OCI-LY7 (cell line): ENCODE results near the gene DYNLT4.

Source experiments
- EZH2phosphoT487 ChIP-seq: fragments of 200-600 bp; sonication (generic); IDR thresholded peaks from 2 replicates; pipeline ENCODE4 v1.6.1; 2018; ENCODE audit warnings: low read depth, borderline replicate concordance, mild to moderate bottlenecking, mixed run types, antibody characterized with exemption, low read length, moderate library complexity, mixed read lengths
- TF ChIP-seq, protein P1 (sequence below): fragments of 200-600 bp; sonication (generic); conservative IDR thresholded peaks from 2 replicates; pipeline ENCODE4 v1.5.1; 2014; ENCODE audit warnings: mild to moderate bottlenecking, antibody characterized with exemption, low read length, moderate library complexity, mixed read lengths

DNA sequence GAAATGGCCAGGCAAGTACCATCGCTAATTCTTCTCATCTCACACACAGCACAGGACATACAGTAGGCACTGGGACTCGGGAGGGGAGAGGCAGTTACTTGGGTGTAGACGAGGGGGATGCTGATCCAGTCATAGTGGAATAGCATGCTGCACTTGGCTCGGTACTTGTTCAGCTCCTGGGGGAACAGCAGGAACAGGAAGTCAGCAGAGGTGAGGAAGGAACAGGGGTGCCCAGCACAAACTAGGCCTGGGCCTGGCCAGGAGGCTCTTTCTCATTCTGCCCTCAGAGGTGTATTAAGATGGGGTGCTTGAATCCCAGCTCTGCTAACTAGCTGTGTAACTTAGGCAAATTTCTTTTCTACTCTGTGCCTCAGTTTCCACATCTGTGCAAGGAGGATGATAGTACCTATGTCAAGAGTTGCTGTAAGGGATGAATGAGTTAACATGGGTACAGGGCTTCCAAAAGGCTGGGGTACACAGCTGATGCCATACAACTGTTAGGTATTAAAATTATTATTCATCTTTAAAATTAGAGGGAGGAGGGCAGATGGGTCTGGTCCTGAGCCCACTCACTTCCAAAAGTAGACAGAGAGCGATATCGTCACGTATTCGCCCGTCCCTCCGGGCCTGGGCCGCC is 21.5 kb downstream of the DYNLT4 start:
- no peak for TF ChIP-seq EZH2phosphoT487
- TF ChIP-seq, protein P1, sequence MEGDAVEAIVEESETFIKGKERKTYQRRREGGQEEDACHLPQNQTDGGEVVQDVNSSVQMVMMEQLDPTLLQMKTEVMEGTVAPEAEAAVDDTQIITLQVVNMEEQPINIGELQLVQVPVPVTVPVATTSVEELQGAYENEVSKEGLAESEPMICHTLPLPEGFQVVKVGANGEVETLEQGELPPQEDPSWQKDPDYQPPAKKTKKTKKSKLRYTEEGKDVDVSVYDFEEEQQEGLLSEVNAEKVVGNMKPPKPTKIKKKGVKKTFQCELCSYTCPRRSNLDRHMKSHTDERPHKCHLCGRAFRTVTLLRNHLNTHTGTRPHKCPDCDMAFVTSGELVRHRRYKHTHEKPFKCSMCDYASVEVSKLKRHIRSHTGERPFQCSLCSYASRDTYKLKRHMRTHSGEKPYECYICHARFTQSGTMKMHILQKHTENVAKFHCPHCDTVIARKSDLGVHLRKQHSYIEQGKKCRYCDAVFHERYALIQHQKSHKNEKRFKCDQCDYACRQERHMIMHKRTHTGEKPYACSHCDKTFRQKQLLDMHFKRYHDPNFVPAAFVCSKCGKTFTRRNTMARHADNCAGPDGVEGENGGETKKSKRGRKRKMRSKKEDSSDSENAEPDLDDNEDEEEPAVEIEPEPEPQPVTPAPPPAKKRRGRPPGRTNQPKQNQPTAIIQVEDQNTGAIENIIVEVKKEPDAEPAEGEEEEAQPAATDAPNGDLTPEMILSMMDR: no peak
